Measurements from ENCODE around the gene FLG2.

DNA sequence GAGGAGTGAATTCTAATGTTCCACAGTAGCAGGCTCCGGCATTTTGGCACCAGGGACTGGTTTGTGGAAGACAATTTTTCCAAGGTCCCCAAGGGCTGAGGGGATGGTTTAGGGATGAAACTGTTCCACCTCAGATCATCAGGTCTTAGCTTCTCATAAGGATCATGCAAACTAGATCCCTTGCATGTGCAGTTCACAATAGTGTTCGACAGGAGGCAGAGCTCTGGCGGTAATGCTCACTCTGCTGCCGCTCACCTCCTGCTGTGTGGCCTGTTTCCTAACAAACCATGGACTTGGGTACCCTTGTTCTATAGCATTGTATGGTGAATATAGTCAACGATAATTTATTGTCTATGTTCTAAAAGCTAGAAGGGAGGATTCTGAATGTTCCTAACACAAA, 37.7 kb upstream of the FLG2 start:
- TF ChIP-seq, protein P1, sequence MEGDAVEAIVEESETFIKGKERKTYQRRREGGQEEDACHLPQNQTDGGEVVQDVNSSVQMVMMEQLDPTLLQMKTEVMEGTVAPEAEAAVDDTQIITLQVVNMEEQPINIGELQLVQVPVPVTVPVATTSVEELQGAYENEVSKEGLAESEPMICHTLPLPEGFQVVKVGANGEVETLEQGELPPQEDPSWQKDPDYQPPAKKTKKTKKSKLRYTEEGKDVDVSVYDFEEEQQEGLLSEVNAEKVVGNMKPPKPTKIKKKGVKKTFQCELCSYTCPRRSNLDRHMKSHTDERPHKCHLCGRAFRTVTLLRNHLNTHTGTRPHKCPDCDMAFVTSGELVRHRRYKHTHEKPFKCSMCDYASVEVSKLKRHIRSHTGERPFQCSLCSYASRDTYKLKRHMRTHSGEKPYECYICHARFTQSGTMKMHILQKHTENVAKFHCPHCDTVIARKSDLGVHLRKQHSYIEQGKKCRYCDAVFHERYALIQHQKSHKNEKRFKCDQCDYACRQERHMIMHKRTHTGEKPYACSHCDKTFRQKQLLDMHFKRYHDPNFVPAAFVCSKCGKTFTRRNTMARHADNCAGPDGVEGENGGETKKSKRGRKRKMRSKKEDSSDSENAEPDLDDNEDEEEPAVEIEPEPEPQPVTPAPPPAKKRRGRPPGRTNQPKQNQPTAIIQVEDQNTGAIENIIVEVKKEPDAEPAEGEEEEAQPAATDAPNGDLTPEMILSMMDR (IDR thresholded peaks at IDR 0.05; ENCODE audit: poor library complexity): no peak
- TF ChIP-seq EZH2phosphoT487 (IDR thresholded peaks at IDR 0.05; ENCODE audit: low read depth, severe bottlenecking, unreplicated experiment): no peak
